Measurements from ENCODE around the gene AP1AR.
A peak's percentile ranks its signal among the peaks of the same experiment; 100 is the strongest.
"Not testable (repeated sequence)": the region's sequence is repeated elsewhere in the genome, so short reads cannot be mapped to it uniquely, and the experiment has no call there.

AP1AR gene, protein sequence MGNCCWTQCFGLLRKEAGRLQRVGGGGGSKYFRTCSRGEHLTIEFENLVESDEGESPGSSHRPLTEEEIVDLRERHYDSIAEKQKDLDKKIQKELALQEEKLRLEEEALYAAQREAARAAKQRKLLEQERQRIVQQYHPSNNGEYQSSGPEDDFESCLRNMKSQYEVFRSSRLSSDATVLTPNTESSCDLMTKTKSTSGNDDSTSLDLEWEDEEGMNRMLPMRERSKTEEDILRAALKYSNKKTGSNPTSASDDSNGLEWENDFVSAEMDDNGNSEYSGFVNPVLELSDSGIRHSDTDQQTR

GRCh38 chr4:112231779-112232713, at the start of gene AP1AR:
Gene AP1AR (plus strand): TSS chr4:112231787. CDS start chr4:112232092, 305 bp downstream.
- DNase-seq, result peak; percentile 46

DNA sequence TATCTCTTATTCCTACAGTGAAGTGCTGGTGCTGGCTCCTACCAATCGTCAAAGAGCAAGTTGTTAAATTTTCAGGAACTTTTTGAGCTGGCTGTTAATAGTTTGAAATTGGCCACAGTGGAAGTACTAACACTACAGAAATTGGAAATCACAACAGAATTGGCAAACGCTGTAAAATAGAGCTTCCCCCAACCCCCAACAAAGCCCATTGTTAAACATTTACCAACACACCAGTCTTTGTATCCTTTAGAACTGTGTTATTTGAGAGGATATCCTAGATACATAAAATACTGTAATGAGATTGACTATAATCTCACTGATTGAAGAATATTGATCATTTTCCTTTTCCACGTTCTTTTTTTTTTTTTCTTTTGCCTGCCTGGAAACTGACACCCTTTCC, 49.0 kb upstream of the AP1AR start:
- no peak for DNase-seq

DNA sequence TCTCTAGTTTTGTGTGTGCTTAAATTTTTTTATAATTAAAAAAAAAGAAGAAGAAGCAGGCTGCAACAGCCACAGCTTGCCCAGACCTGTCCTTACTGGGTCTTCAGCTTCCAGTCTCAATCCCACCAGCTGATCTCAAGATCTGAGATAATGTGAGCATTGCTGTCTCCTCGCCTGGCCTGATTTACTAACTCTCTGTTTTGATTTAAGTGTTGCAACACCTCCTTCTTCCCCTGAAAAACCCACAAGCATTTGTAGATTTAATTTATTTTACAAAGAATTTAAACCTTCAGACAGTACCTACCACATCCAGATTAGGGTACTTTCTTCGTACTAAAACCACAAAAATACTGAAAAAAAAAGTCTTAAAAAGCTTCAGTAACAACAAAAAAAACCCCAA, 48.3 kb upstream of the AP1AR start:
- no peak for DNase-seq

DNA sequence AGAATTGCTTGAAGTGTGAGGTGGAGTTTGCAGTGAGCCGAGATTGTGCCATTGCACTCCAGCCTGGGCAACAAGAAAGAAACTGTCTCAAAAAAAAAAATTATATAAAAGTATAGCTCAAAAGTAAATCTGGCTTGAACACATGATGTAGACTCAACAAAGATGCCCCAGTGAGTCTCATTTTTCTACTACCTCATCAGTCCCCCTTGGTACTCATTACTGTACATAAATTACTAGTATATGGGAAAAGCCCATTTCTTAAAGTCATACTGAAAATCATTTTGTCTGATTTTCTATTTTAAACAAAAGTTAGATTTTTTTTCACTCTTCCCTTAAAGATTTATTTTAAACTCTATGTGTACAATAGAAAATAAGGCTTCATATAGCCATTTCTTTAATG, 47.1 kb upstream of the AP1AR start:
- no peak for DNase-seq

DNA sequence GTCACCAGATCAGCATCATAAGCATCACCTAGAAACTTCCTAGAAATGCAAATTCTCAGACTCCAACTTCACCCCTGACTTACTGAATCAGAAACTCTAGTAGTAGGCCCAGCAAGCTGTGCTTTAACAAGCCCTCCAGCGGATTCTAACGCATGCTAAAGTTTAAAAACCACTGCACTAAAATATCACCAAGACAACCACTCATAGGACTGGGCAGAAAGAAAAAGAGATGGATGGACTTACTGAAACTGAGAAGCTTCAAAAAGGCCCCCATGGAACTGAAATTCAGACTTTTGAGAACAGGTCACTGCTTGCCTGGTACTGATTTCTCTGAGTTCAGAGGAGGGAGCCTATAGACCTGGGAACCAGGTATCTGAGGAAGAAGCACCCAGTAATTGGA, 46.3 kb upstream of the AP1AR start:
- no peak for DNase-seq

- no peak for DNase-seq
These were observed 45.6 kb upstream of the AP1AR start for GRCh38 chr4:112185740-112186670.

DNA sequence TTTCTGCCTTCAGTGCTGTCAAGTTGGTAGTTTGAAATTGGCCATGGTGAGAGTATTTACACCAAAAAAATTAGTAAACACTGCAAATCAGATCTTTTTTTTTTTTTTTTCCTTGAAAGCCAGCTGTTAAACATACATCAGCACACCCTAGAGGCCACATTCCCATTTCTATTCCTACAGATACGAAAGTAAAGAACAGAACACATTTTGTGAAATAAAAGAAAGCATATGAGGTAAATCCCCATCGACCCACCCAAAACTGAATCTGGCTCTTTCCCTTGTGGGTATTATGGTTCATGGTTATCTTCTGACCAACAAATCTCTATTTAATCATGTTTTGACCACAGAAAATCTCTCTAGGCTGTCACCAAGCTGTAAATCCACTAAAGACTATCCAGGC, 41.8 kb upstream of the AP1AR start:
- DNase-seq, result no peak

DNA sequence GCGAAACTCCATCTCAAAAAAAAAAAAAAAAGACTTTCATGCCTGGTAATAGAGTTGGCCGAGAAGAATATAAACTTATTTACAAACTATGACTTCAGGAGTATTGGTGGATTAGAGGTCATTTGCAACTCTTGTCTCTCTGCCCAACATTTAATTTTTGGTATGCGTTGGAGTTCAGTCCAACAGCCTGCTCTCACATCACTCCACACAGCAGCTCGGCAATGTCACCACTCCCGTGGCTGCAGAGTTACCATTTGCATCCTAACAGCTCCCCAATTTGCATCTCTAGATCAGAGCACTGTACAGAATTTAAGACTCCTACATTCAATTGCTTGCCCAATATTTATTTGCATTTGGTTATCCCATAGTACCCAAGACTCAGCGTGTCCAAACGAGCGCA, 40.9 kb upstream of the AP1AR start:
- DNase-seq, result no peak

DNA sequence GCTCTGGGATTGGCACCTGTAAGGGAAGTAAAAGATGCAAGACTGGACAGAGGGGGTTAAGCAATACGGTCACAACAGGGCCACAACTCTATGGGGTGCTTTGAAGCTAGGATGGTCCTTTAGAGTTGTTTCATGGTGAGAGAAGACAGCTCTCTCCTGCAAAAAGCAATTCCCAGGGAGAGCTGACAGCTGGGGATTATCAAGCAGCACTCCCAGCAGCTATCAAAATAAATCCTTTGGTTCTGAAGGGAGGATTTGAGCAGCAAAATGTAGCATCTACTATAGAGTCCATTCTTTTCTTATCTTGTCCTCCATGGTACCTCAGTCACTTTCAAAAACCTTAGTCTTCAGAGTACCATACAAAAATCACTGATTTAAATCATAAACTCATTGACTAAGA, 35.1 kb upstream of the AP1AR start:
- DNase-seq, result no peak

DNA sequence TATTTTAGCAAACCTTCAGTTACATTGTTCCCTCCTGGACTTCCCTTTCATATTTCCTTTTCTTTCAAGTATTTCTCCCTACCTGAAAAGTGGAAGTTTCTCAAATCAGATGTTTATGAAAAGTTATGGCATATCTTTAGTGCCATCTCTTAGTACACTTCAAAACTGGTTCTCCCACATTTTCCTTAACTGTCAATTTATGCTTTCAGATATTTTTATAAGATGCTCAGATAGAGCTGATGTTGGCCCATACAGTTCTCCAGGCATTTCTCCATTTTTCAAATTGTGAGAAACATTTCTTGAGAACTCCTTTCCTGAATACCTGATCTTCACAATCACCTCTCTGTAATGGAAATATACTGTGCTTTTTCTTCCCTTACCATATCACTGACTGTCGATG, 32.5 kb upstream of the AP1AR start:
- DNase-seq, result no peak

GRCh38 chr4:112201915-112202505, 29.6 kb upstream of the AP1AR start:
- no peak for DNase-seq

DNA sequence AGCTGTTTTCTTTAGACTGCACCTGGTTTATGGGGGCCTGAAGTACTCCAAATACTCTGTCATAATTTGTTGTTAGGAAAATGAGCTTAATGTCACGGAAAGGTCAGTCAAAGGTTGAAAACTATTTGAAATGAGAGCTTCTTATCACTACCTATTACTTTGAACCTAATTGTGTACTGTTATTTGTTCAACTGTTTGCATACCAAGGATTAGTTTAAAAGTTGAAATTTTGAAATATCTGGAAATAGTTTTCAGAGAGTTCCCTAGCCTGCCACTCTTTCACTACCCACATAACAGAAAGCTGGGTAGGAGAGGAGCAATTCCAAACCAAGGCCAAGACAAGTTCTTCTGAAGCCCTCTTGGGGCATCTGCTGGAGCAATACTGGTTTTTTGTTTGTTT, 28.0 kb upstream of the AP1AR start:
- no peak for DNase-seq

DNA sequence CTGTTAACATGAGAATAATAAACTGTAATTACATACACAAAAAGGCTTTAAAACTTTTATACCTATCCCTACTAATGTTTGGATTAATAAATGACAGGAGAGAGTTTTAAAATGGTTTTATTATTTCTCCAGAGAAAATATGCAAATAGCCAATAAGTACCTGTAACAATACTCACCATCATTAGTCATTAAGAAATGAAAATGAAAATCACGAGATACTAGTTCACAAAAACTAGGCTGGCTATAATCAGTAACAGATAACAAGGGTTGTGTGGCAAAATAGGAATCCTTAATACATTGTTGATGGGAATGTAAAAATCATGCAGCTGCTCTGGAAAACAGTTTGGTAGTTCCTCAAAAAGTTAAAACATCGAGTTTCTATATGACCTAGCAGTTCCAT, 25.2 kb upstream of the AP1AR start:
- DNase-seq, result no peak

- DNase-seq, result not testable (repeated sequence)
These were observed 23.2 kb upstream of the AP1AR start for GRCh38 chr4:112208137-112209095.

GRCh38 chr4:112210777-112211176, 20.8 kb upstream of the AP1AR start:
- DNase-seq, result no peak

DNA sequence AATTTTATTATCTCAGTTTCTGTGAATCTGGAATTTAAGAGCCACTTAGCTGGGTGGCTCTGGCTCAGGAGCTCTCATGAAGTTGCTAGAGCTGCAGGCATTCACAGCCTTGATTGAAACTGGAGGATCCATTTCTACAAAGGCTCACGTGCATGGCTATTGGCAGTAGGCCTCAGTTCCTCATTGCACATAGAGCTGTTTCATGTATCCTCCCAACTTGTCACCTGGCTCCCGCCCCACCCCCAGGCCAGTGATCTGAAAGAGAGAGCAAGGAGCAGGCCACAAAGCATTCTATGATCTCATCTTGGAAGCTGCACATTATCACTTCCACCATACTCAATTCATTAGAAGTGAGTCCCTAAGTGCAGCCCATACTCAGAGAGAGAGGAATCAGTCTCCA, 18.5 kb upstream of the AP1AR start:
- no peak for DNase-seq

- DNase-seq, result peak; percentile 17
These were observed 17.7 kb upstream of the AP1AR start for GRCh38 chr4:112213856-112214255.

DNA sequence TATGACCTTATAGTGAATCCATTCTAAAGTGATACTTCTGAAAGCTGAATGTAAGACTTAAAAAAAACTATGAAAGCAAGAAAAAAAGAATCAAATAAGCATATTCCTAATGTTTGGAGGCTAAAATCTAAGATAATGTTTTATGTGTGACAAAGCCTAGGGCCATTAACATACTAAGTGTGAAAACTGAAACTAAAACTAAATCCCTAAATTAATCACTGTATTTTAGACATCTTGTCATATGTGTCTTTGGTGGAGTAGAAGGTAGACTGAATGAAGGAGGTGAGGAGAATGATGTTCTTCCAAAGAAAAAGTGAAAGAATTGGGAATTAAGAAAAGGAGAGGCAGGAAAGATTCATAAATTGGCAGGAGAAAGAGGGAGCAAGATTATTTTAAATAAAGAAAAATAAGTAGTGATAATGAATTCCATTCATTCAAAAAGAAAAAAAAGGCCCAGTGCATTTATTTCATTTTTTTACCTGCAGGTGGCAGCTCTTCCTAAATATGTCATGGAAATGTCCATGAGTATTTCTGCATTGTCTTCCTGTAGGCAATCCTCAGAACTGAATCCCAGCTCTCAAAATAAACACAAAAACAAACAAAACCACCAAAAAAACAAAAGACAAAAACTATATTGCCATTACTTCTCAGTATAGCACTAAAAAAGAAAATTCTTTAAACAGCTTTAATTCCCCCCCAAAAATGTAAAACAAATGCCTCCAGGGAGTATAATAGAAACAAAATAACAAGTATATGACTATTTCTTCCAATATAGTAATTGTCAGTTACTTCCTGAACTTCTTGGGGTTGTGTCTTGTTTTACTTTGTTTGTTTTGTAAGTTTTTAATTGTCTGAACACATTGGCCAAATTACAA, 17.0 kb upstream of the AP1AR start:
- DNase-seq, result no peak

DNA sequence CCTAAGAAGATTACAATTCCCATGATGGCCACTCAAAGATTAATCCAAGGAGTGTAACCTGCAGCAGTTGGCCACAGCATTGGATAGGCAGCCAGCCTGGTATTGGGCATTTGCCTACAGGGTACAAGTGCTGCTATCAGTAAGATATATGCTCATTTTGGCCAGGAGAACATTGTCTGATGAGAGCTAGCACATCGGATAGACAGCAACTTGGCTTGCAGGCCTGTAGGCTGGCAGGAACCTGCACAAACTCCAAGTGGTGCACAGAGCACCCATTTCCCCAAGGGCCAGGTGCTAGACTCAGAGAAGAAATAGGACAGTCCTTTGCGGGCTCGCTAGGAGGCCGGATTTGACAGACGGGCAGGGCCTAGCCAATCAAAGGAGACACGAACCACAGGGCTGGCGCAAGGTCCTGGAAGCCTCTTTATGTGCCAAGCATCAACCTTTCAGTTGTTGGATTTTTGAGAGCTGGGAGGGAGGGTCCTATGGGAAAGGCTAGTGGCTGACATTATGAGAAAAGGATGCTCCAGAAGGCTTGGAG, 11.7 kb upstream of the AP1AR start:
- no peak for DNase-seq
